ENCODE results near the gene ITPKA. TPM values are rescaled to one million over a fixed set of nuclear protein-coding genes. Genes with fewer than 3 reads are reported as not detected.

ITPKA gene
- polyA plus RNA-seq, 2 of the 4 experiments (the other 2 are of a cell fraction), result 0.52 to 1.1 TPM

DNA sequence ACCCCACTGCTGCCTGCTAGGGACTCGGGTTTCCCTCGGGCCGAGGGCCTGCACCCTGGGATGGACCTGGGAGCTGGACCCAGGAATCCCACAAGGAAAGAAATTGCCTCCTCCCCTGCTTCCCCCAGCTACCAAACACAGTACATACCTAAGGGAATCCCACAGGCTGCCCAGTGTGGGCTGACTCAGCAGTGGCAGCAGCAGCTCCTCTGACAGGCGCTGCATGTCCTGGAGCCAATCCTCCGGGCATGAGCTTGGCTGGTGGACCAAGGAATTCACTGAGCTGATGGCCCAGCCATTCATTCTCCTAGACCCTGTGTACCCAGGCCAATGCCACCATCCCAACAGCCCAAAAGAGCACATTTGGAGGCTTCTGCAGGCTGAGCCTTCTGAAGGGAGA, 29.4 kb downstream of the ITPKA start:
- Histone ChIP-seq H3K4me3 (no peak overlapping the region), H3K4me2 (no peak overlapping the region), H3K9me3 (no peaks in the 10 kb centered on the region), H3K27ac (no peak overlapping the region), H3K4me1 (no peaks in the 10 kb centered on the region)
- no peak for DNase-seq (ENCODE audit: low read depth in 1 of 2, low spot score in 1 of 2)
- ATAC-seq, result peak in 1 of 2 experiments; percentile 29; a peak in 1 of 6 replicates
- WGBS (ENCODE audit: missing lambda C conversion rate), result 90% methylated on average over 2 of the region's 5 CpGs
- CTCF ChIA-PET, result interaction anchor here (0.6 to 1.3 kb wide), 2 partner anchors 21 to 57 kb away, joined by 4 to 5 read pairs; partner anchors contain the start of gene RPAP1
- TF ChIP-seq ZNF302 (CRISPR knock-in tag; IDR thresholded peaks at IDR 0.05) (no peak), ZFP36 (IDR thresholded peaks at IDR 0.05; ENCODE audit: borderline replicate concordance, partially characterized antibody) (no peak), HOXA7 (CRISPR knock-in tag; IDR thresholded peaks at IDR 0.05) (no peak), TP53 (CRISPR knock-in tag; IDR thresholded peaks at IDR 0.05) (no peak), CBX2 (IDR thresholded peaks at IDR 0.05; ENCODE audit: borderline replicate concordance, low read depth) (no peak)
- TF ChIP-seq, protein P1, sequence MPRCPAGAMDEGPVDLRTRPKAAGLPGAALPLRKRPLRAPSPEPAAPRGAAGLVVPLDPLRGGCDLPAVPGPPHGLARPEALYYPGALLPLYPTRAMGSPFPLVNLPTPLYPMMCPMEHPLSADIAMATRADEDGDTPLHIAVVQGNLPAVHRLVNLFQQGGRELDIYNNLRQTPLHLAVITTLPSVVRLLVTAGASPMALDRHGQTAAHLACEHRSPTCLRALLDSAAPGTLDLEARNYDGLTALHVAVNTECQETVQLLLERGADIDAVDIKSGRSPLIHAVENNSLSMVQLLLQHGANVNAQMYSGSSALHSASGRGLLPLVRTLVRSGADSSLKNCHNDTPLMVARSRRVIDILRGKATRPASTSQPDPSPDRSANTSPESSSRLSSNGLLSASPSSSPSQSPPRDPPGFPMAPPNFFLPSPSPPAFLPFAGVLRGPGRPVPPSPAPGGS (IDR thresholded peaks at IDR 0.05), result no peak
- TF ChIP-seq, protein P2, sequence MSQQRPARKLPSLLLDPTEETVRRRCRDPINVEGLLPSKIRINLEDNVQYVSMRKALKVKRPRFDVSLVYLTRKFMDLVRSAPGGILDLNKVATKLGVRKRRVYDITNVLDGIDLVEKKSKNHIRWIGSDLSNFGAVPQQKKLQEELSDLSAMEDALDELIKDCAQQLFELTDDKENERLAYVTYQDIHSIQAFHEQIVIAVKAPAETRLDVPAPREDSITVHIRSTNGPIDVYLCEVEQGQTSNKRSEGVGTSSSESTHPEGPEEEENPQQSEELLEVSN (IDR thresholded peaks at IDR 0.05; ENCODE audit: borderline replicate concordance, low read depth), result no peak
- POLR2A ChIA-PET, result no interaction called here
- no peak for FAIRE-seq

DNA sequence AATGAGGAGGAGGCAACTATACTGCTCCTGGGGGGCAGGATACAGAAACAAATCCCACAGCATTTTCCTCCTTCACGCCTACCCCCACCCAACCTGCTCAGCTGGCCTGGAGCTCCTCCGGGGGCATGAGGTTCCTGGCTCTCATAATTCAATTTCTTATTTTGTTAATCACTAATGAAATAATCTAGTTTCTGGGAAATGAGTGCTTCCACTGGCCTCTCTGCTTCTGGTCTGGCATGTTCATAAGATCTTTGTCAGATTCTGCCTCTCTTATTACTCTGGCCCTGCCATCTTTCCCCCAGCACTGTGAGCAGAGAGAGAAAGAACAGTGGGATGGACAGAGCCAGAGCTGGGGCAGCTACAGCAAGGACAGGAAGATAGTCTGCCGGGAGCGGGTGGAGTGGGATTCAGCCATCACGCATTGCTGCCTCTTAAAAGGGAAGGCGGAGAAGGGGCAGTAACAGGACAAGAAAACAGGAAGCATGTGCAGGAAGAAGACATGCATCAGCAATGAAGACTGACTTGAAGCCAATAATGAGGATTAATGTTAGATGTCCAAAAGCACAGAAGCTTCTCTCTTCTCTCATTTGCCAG, 36.8 kb downstream of the ITPKA start:
- DNase-seq (ENCODE audit: low read depth in 1 of 2, low spot score in 1 of 2) (no peak), FAIRE-seq (no peak), ATAC-seq (no peak)
- Histone ChIP-seq H3K4me1 (no peaks in the 10 kb centered on the region), H3K4me2 (no peak overlapping the region), H3K4me3 (no peak overlapping the region), H3K9me3 (no peaks in the 10 kb centered on the region), H3K27ac (no peak overlapping the region)
- POLR2A ChIA-PET, result interaction anchor here (0.6 to 1.6 kb wide), 2 partner anchors 14 to 616 kb away, joined by 3 to 5 read pairs; partner anchors contain the start of gene RPAP1
- CTCF ChIA-PET, result interaction anchor here (1.3 to 1.7 kb wide), 2 partner anchors 65 to 281 kb away, joined by 3 to 5 read pairs; no protein-coding TSS in a partner anchor
- 96% methylated on average over 6 of the region's 6 CpGs for WGBS (ENCODE audit: missing lambda C conversion rate)
- no peak for TF ChIP-seq KDM1A (IDR thresholded peaks at IDR 0.05; ENCODE audit: low read depth)
- no peak for TF ChIP-seq ZFP36 (IDR thresholded peaks at IDR 0.05; ENCODE audit: borderline replicate concordance, partially characterized antibody)
- no peak for TF ChIP-seq TP53 (CRISPR knock-in tag; IDR thresholded peaks at IDR 0.05)
- no peak for TF ChIP-seq CBX8 (IDR thresholded peaks at IDR 0.05)
- TF ChIP-seq RNF2 (IDR thresholded peaks at IDR 0.05; ENCODE audit: borderline replicate concordance, low read depth), result no peak
- TF ChIP-seq NFE2L2 (conservative IDR thresholded peaks at IDR 0.05; ENCODE audit: low read length), result no peak
- no peak for TF ChIP-seq SMC3 (IDR thresholded peaks at IDR 0.05)
- TF ChIP-seq HOXB13 (CRISPR knock-in tag; IDR thresholded peaks at IDR 0.05; ENCODE audit: low read depth), result no peak
- no peak for TF ChIP-seq RARB (CRISPR knock-in tag; IDR thresholded peaks at IDR 0.05)
- no peak for TF ChIP-seq CHD2 (IDR thresholded peaks at IDR 0.05; ENCODE audit: low read length, partially characterized antibody)
- TF ChIP-seq KDM5A (IDR thresholded peaks at IDR 0.05), result no peak
- TF ChIP-seq, protein P3, sequence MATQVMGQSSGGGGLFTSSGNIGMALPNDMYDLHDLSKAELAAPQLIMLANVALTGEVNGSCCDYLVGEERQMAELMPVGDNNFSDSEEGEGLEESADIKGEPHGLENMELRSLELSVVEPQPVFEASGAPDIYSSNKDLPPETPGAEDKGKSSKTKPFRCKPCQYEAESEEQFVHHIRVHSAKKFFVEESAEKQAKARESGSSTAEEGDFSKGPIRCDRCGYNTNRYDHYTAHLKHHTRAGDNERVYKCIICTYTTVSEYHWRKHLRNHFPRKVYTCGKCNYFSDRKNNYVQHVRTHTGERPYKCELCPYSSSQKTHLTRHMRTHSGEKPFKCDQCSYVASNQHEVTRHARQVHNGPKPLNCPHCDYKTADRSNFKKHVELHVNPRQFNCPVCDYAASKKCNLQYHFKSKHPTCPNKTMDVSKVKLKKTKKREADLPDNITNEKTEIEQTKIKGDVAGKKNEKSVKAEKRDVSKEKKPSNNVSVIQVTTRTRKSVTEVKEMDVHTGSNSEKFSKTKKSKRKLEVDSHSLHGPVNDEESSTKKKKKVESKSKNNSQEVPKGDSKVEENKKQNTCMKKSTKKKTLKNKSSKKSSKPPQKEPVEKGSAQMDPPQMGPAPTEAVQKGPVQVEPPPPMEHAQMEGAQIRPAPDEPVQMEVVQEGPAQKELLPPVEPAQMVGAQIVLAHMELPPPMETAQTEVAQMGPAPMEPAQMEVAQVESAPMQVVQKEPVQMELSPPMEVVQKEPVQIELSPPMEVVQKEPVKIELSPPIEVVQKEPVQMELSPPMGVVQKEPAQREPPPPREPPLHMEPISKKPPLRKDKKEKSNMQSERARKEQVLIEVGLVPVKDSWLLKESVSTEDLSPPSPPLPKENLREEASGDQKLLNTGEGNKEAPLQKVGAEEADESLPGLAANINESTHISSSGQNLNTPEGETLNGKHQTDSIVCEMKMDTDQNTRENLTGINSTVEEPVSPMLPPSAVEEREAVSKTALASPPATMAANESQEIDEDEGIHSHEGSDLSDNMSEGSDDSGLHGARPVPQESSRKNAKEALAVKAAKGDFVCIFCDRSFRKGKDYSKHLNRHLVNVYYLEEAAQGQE (IDR thresholded peaks at IDR 0.05), result no peak
- TF ChIP-seq, protein P4, sequence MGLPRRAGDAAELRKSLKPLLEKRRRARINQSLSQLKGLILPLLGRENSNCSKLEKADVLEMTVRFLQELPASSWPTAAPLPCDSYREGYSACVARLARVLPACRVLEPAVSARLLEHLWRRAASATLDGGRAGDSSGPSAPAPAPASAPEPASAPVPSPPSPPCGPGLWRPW (IDR thresholded peaks at IDR 0.05), result no peak
